Subcutaneous abdominal adipose tissue (tissue), 5 donors: ENCODE measurements around the gene RBBP8.

Experiments
- H3K27ac ChIP-seq: one replicate; pipeline ENCODE4 v1.7.0; 2013; ENCODE audit warnings: low read depth, mild to moderate bottlenecking, inconsistent platforms, low read length, moderate library complexity
- H3K27me3 ChIP-seq, 5 donors: one replicate each; pipeline ENCODE4 v1.7.0; 2013; ENCODE audit warnings: low read length in 5 of 5, inconsistent platforms in 1 of 5; ENCODE audit not compliant: control insufficient read depth in 5 of 5, insufficient read depth in 4 of 5
- H3K36me3 ChIP-seq, 5 donors: one replicate each; pipeline ENCODE4 v1.7.0; 2013; ENCODE audit warnings: low read length in 5 of 5; ENCODE audit not compliant: control insufficient read depth in 5 of 5, insufficient read depth in 5 of 5
- H3K4me1 ChIP-seq, 5 donors: one replicate each; pipeline ENCODE4 v1.7.0; 2013; ENCODE audit warnings: low read length in 5 of 5, mild to moderate bottlenecking in 3 of 5, moderate library complexity in 1 of 5; ENCODE audit not compliant: control insufficient read depth in 5 of 5, insufficient read depth in 5 of 5
- H3K4me3 ChIP-seq, 5 donors: one replicate each; pipeline ENCODE4 v1.7.0; 2013; ENCODE audit warnings: low read length in 5 of 5, low read depth in 1 of 5
- H3K9ac ChIP-seq, 5 donors: one replicate each; pipeline ENCODE4 v1.7.0; 2013; ENCODE audit warnings: low read length in 5 of 5, mild to moderate bottlenecking in 4 of 5, moderate library complexity in 3 of 5
- H3K9me3 ChIP-seq, 5 donors: one replicate each; pipeline ENCODE4 v1.7.0; 2013; ENCODE audit warnings: low read length in 5 of 5; ENCODE audit not compliant: control insufficient read depth in 5 of 5
- donor health status: healthy.
- donor health status: healthy.
- donor health status: healthy.
- donor health status: healthy.
- donor health status: healthy.

RBBP8 gene

DNA sequence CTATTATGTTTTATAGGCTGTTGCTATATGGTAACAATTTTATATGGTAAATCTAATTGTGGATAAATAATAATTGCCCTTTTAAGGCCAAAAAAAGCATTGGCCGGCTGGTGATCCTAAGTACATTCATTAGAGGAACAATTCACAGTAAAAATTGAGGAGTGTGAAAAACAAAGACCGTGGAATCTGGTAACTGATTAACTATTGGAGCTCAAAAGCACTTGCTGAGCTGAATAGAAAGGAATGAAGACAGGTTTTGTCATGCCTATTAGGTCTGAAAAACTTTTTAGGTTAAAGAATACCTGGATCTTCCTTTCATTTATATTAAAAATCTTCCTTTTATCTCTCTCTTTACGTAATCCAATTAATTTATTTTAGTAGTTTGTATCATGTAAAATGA, 18.5 kb upstream of the RBBP8 start:
- no peaks in the 10 kb centered on the region for H3K27me3 ChIP-seq
- no peaks in the 10 kb centered on the region for H3K9me3 ChIP-seq
- H3K4me1 ChIP-seq = no peaks in the 10 kb centered on the region
- H3K9ac ChIP-seq = no peak overlapping the region
- H3K36me3 ChIP-seq = no peaks in the 10 kb centered on the region
- H3K27ac ChIP-seq = no peak overlapping the region
- no peak overlapping the region for H3K4me3 ChIP-seq

GRCh38 chr18:22915337-22915736, 17.8 kb upstream of the RBBP8 start:
- no peak overlapping the region for H3K9ac ChIP-seq
- H3K27ac ChIP-seq = no peak overlapping the region
- H3K36me3 ChIP-seq = no peaks in the 10 kb centered on the region
- H3K4me1 ChIP-seq = no peaks in the 10 kb centered on the region
- H3K9me3 ChIP-seq = no peaks in the 10 kb centered on the region
- no peak overlapping the region for H3K4me3 ChIP-seq
- H3K27me3 ChIP-seq = no peaks in the 10 kb centered on the region

GRCh38 chr18:22921772-22922171, 11.4 kb upstream of the RBBP8 start:
- Histone ChIP-seq H3K9ac (no peak overlapping the region), H3K4me3 (no peak overlapping the region), H3K4me1 (no peaks in the 10 kb centered on the region), H3K36me3 (no peaks in the 10 kb centered on the region), H3K27ac (no peak overlapping the region), H3K27me3 (no peaks in the 10 kb centered on the region), H3K9me3 (no peaks in the 10 kb centered on the region)

DNA sequence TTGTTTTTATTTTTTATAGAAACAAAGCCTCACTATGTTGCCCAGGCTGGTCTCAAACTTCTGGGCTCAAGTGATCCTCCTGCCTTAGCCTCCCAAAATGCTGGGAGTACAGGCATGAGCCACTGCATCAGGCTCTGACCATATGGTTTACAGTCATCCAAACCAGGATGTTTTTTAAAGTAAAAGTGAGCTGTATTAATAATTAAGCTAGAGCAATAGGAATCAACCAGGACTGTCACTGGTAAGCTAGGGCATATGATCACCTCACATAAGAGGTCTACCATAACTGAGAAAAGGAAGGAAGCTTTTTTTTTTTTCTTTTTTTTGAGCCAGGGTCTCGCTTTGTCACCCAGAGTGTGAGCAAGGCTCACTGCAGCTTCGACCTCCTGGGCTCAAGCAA, 8.5 kb upstream of the RBBP8 start:
- H3K27ac ChIP-seq = no peak overlapping the region
- no peaks in the 10 kb centered on the region for H3K27me3 ChIP-seq
- no peak overlapping the region for H3K4me3 ChIP-seq
- H3K4me1 ChIP-seq = no peaks in the 10 kb centered on the region
- no peak overlapping the region for H3K9ac ChIP-seq
- no peaks in the 10 kb centered on the region for H3K36me3 ChIP-seq
- no peaks in the 10 kb centered on the region for H3K9me3 ChIP-seq

- Histone ChIP-seq H3K9me3 (no peaks in the 10 kb centered on the region), H3K9ac (no peak overlapping the region), H3K36me3 (no peaks in the 10 kb centered on the region), H3K27me3 (no peaks in the 10 kb centered on the region), H3K4me3 (no peak overlapping the region), H3K27ac (no peak overlapping the region), H3K4me1 (no peaks in the 10 kb centered on the region)
These were observed 6.7 kb upstream of the RBBP8 start for GRCh38 chr18:22926454-22926853.

DNA sequence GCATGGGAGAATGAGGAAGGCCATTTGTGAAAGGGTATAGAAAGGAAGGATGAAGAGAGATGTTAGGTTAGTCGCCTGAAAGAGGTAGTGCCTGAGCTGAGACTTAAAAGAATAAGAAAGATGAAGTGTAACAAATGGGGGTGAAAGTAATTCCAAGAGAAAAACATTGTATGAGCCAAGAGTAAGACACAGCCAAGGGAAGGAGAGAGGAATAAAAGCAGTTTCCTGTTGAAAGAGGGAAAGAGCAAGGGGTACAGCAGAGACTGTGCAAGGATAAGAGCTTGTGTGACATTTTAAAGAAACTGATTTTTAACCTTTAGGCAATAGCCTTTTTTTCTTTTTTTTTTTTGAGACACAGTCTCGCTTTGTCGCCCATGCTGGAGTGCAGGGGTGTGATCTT, 4.8 kb upstream of the RBBP8 start:
- H3K4me3 ChIP-seq = no peak overlapping the region
- no peaks in the 10 kb centered on the region for H3K9me3 ChIP-seq
- H3K36me3 ChIP-seq = no peaks in the 10 kb centered on the region
- no peak overlapping the region for H3K9ac ChIP-seq
- no peak overlapping the region for H3K27ac ChIP-seq
- H3K4me1 ChIP-seq = peaks cover 0 to 7% (median 5%) of the 10 kb centered on the region in 5 donors
- H3K27me3 ChIP-seq = no peaks in the 10 kb centered on the region

DNA sequence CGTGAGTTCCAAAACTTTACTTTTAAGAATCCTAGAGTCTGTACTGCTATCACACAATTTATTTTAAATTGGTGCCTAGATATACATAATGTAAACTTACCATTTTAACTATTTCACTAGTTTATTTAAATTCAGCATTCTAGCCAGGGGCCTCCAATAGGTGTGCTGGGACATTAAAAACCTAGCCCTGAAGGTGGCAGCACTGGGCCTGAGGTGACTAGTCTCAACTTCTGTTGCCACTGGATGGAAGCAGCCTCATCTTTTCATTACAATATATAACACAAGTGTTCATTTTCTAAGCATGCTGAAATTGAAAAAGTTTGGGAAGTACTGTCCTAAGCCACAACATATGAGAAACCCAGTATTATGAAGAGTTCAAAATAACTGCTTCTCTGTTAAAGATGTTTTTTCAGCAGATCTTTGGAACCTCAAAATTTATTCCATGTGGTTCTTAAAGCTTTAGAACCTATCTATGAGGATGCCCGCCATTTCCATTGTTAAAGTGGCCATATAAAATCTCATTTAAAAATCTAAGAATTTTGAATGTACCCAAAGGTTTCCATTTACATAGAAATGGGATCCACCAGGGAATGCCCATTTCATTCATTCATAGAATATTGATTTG, 2.9 kb upstream of the RBBP8 start:
- no peaks in the 10 kb centered on the region for H3K9me3 ChIP-seq
- H3K36me3 ChIP-seq = no peaks in the 10 kb centered on the region
- no peaks in the 10 kb centered on the region for H3K27me3 ChIP-seq
- H3K4me3 ChIP-seq = no peak overlapping the region
- H3K4me1 ChIP-seq = peaks cover 0 to 14% (median 11%) of the 10 kb centered on the region in 5 donors
- H3K9ac ChIP-seq = no peak overlapping the region
- H3K27ac ChIP-seq = no peak overlapping the region

DNA sequence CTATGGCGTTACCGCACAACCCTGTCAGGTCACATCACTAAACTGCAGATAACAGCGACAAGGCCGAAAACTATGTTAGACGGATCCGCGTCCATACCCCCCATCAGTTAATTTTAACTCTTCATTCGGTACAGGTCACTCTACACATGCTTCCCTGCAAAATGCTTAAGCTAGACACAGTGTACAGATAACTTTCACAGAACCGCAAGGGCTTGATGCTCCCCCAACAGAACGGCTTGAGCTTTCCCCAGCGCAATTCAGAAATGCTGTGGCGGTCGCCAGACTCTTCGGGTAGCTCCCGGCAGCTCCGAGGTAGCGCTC, 283 bp upstream of the RBBP8 start:
- Histone ChIP-seq H3K36me3 (no peaks in the 10 kb centered on the region), H3K4me1 (peaks cover 0 to 14% (median 11%) of the 10 kb centered on the region in 5 donors), H3K27me3 (no peaks in the 10 kb centered on the region), H3K9ac (peak overlapping the region; percentile 66 to 99 (median 98)), H3K9me3 (no peaks in the 10 kb centered on the region), H3K27ac (peak overlapping the region; percentile 99), H3K4me3 (peak overlapping the region; percentile 82 to 96 (median 91))

GRCh38 chr18:22933966-22934423, 867 bp downstream of the RBBP8 start:
- H3K4me3 ChIP-seq = peak overlapping the region; percentile 82 to 98 (median 92)
- H3K27ac ChIP-seq = peak overlapping the region; percentile 99
- peaks cover 0 to 4% (median 0%) of the 10 kb centered on the region in 5 donors for H3K36me3 ChIP-seq
- H3K27me3 ChIP-seq = no peaks in the 10 kb centered on the region
- H3K9ac ChIP-seq = peak overlapping the region in 4 of 5 donors; percentile 78 to 99 (median 98)
- no peaks in the 10 kb centered on the region for H3K9me3 ChIP-seq
- H3K4me1 ChIP-seq = peaks cover 0 to 14% (median 11%) of the 10 kb centered on the region in 5 donors

GRCh38 chr18:22934789-22935188, 1.7 kb downstream of the RBBP8 start:
- H3K36me3 ChIP-seq = peaks cover 0 to 4% (median 0%) of the 10 kb centered on the region in 5 donors
- H3K27ac ChIP-seq = no peak overlapping the region
- H3K9me3 ChIP-seq = no peaks in the 10 kb centered on the region
- H3K4me1 ChIP-seq = peaks cover 0 to 14% (median 11%) of the 10 kb centered on the region in 5 donors
- H3K27me3 ChIP-seq = no peaks in the 10 kb centered on the region
- H3K4me3 ChIP-seq = no peak overlapping the region
- H3K9ac ChIP-seq = no peak overlapping the region
